Measurements from ENCODE around the gene EMC6. TPM values are rescaled to one million over a fixed set of nuclear protein-coding genes. Genes with fewer than 3 reads are reported as not detected.

Gene EMC6
- total RNA-seq, 4 donors from 2014 or later: 5.6 to 19.3 (median 10.6) TPM

DNA sequence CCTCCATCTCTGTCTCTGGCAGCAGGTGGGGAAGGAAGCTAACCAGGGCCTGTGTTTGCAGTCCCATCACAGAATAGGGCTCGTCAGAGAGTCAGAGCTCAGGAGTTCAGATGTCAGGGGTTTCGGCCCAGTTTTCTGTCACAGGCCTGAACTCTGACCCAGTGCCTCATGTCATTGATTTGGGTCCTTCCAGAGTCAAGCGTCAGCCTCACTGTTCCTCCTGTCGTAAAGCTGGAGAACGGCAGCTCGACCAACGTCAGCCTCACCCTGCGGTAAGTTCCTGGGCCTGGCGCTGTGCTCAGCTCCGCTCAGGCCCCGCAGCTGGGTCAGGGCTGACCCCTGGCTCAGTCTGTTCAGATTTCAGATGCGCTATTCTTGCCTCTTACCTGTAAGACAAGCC is 21.4 kb upstream of the EMC6 start:
- TF ChIP-seq, protein P1, sequence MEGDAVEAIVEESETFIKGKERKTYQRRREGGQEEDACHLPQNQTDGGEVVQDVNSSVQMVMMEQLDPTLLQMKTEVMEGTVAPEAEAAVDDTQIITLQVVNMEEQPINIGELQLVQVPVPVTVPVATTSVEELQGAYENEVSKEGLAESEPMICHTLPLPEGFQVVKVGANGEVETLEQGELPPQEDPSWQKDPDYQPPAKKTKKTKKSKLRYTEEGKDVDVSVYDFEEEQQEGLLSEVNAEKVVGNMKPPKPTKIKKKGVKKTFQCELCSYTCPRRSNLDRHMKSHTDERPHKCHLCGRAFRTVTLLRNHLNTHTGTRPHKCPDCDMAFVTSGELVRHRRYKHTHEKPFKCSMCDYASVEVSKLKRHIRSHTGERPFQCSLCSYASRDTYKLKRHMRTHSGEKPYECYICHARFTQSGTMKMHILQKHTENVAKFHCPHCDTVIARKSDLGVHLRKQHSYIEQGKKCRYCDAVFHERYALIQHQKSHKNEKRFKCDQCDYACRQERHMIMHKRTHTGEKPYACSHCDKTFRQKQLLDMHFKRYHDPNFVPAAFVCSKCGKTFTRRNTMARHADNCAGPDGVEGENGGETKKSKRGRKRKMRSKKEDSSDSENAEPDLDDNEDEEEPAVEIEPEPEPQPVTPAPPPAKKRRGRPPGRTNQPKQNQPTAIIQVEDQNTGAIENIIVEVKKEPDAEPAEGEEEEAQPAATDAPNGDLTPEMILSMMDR (IDR thresholded peaks at IDR 0.05): no peak
- no peak for TF ChIP-seq POLR2A (IDR thresholded peaks at IDR 0.05)
- no peak overlapping the region for H3K4me3 ChIP-seq (ENCODE audit: low read depth, poor library complexity, severe bottlenecking)
- WGBS, 2 donors: 80 to 87% methylated on average over 12 of the region's 12 CpGs
- no peak for DNase-seq (ENCODE audit: low spot score in 2 of 2)
- intact Hi-C loops (cut with DNase I; ENCODE audit: low total_unique reads): no loop called here

DNA sequence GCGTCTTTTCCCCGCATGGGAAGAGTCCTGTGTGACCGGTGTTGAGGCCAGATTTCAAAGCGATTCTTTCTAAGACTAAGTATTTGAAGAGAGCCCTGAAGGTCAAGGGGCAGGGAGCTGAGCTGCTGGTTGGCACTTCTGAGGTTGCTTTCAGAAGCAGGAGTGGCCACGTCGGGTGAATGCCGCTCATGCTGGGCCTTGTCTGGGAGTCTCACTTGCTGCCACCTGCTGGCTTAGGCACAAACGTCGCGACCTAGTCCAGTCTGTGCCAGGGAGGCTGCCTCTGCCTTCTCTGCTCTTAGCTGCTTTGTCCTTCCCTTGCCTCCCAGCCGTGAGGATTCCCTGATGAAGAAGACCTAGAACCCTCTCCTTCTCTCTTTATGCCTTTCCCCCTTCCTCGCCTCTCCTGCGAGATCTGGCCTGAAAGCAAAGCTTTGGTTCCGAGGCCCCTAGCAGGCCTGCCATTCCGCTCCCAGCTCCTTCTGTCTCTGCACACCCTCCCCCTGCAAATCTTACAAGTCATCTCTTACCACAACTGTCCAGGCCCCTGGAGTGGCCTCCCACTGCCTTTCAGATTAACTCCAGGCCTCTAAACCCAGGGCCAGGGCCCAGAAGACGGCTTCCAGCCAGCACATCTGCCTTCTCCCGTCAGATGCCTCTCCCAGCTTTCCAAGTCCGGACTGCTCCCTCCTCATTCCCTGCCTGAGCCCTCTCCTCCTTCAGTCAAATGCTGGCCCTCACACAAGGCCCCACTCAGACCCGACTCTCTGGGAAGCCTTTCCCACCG is 20.6 kb upstream of the EMC6 start:
- no peak overlapping the region for H3K4me3 ChIP-seq (ENCODE audit: low read depth, poor library complexity, severe bottlenecking)
- intact Hi-C loops (cut with DNase I; ENCODE audit: low total_unique reads): no loop called here
- TF ChIP-seq, protein P1 (IDR thresholded peaks at IDR 0.05): no peak
- TF ChIP-seq POLR2A (IDR thresholded peaks at IDR 0.05): no peak
- no peak for DNase-seq (ENCODE audit: low spot score in 2 of 2)
- WGBS, 2 donors: 53 to 54% methylated on average over 20 of the region's 20 CpGs

- intact Hi-C loops (cut with DNase I; ENCODE audit: low total_unique reads): no loop called here
- no peak for TF ChIP-seq POLR2A (IDR thresholded peaks at IDR 0.05)
- no peak for DNase-seq (ENCODE audit: low spot score in 2 of 2)
- no peak overlapping the region for H3K4me3 ChIP-seq (ENCODE audit: low read depth, poor library complexity, severe bottlenecking)
- WGBS, 2 donors: 77 to 85% methylated on average over 9 to 11 of the region's 11 CpGs
These were observed 12.8 kb upstream of the EMC6 start for GRCh38 chr17:3655766-3656165.

GRCh38 chr17:3656353-3656752 is 12.3 kb upstream of the EMC6 start:
- 89 to 90% methylated on average over 13 to 14 of the region's 16 CpGs for WGBS, 2 donors
- intact Hi-C loops (cut with DNase I; ENCODE audit: low total_unique reads): no loop called here
- DNase-seq (ENCODE audit: low spot score in 2 of 2): no peak
- TF ChIP-seq, protein P1 (IDR thresholded peaks at IDR 0.05): no peak
- TF ChIP-seq POLR2A (IDR thresholded peaks at IDR 0.05): no peak
- H3K4me3 ChIP-seq (ENCODE audit: low read depth, poor library complexity, severe bottlenecking): no peak overlapping the region

DNA sequence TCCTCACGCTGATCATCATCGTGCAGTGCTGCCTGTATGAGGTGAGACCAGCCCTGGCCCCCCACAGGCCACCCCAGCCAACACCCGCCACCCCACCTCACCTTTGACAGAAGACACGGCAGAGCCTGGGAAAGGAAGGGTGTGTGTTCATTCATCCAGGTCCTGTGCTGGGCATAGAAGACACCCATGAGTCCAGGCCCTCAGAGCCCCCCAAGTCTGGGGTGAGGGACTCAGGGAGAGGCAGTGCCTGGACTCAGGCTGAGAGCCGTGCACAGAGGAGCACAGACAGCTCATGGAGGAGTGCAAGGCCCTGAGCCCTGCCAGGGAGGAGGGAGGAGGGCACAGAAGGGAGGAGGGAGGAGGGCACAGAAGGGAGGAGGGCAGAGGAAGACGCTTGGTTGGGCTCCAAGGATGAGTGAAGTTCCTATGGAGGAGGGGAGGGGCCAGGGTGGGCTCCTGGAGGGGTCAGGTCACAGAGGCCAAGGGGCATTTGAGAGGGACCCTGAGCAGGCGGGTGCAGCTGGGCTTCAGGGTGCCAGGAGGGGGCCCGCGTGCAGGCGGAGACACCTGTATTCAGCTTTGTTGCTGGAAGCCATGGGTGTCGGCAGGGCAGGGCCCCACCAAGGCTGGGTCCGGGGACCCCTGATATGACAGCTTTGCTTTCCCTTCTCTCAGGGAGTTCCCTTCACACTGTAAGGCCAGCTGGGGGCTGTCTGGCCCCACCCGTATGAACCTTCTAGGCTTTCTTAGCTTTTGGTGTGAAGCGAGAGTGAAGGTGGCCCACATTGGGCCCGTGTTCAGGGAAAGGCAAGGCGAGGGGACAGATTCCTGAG is 11.6 kb upstream of the EMC6 start:
- no peak overlapping the region for H3K4me3 ChIP-seq (ENCODE audit: low read depth, poor library complexity, severe bottlenecking)
- intact Hi-C loops (cut with DNase I; ENCODE audit: low total_unique reads): no loop called here
- WGBS, 2 donors: 79 to 80% methylated on average over 16 of the region's 16 CpGs
- no peak for TF ChIP-seq POLR2A (IDR thresholded peaks at IDR 0.05)
- TF ChIP-seq, protein P1 (IDR thresholded peaks at IDR 0.05): no peak
- no peak for DNase-seq (ENCODE audit: low spot score in 2 of 2)

GRCh38 chr17:3657588-3657869 is 11.1 kb upstream of the EMC6 start:
- TF ChIP-seq, protein P1 (IDR thresholded peaks at IDR 0.05): no peak
- no peak for TF ChIP-seq POLR2A (IDR thresholded peaks at IDR 0.05)
- DNase-seq (ENCODE audit: low spot score in 2 of 2): no peak
- 65 to 69% methylated on average over 7 of the region's 7 CpGs for WGBS, 2 donors
- no peak overlapping the region for H3K4me3 ChIP-seq (ENCODE audit: low read depth, poor library complexity, severe bottlenecking)
- intact Hi-C loops (cut with DNase I; ENCODE audit: low total_unique reads): no loop called here
